HAP-1 (cell line): Measurements from ENCODE around the gene KCNJ12.

ENCODE experiments used
- DNase-seq, 2 experiments: peaks; one replicate each; pipeline ENCODE4 v3.0.0-alpha.2; 2016 to 2020; ENCODE audit warnings: low spot score in 2 of 2
- H3K27me3 ChIP-seq: fragments of 250-450 bp; sonication (Bioruptor Pico); 2 replicates; pipeline ENCODE4 v1.5.1; 2020; ENCODE audit warnings: low read depth, mild to moderate bottlenecking, moderate library complexity
- H3K36me3 ChIP-seq: fragments of 250-450 bp; sonication (Bioruptor Pico); replicated peaks from 2 replicates; pipeline ENCODE4 v1.5.1; 2020; ENCODE audit warnings: mild to moderate bottlenecking
- H3K4me1 ChIP-seq: fragments of 250-450 bp; sonication (Bioruptor Pico); 2 replicates; pipeline ENCODE4 v1.5.1; 2020; ENCODE audit warnings: mild to moderate bottlenecking
- H3K4me3 ChIP-seq: fragments of 250-450 bp; sonication (Bioruptor Pico); 2 replicates; pipeline ENCODE4 v1.5.1; 2020; ENCODE audit warnings: mild to moderate bottlenecking, moderate library complexity
- H3K9me3 ChIP-seq: fragments of 250-450 bp; sonication (Bioruptor Pico); 2 replicates; pipeline ENCODE4 v1.5.1; 2020; ENCODE audit warnings: mild to moderate bottlenecking, moderate library complexity
- in situ Hi-C: fragments of 300-500 bp; cut with MboI; formaldehyde crosslinking; loops from 3 replicates; pipeline ENCODE4 v1.14.3; 2020; ENCODE audit warnings: low sequenced_read_pairs, inconsistent platforms, mixed read lengths

The KCNJ12 gene

DNA sequence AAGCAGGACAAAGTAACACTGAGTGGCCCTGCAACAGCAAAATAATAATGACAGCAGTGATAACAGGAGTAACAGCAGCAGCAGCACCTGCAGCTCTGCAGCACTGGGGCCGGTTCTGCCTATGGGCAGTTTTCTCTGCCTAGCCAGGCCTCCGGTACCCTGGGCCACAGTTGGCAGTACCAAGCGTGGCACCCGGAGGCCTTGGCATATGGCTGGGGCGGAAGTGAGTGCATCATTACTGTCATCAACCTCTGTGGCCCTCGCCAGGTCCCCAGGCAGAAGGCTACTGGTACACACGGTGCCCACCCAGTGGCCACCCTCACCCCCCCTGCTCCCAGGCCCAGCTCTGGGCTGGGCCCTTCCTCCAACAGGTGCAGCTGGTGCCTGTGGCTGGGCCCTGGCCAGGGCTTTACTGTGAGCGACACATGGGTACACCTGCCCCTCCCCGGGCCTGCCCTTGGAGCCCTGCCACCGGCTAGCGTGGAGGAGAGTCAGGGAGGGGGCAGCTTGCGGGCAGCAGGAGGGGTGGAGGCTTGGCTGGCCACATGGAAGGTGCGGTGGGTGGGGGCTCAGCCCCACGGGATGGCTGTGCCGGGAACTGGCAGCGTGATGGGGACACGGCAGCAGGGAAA, 3.0 kb downstream of the KCNJ12 start:
- Histone ChIP-seq H3K9me3 (no peaks in the 10 kb centered on the region), H3K4me3 (no peak overlapping the region), H3K27me3 (peaks cover 15% of the 10 kb centered on the region), H3K36me3 (no peaks in the 10 kb centered on the region), H3K4me1 (no peaks in the 10 kb centered on the region)
- in situ Hi-C loops = no loop called here
- DNase-seq = no peak

DNA sequence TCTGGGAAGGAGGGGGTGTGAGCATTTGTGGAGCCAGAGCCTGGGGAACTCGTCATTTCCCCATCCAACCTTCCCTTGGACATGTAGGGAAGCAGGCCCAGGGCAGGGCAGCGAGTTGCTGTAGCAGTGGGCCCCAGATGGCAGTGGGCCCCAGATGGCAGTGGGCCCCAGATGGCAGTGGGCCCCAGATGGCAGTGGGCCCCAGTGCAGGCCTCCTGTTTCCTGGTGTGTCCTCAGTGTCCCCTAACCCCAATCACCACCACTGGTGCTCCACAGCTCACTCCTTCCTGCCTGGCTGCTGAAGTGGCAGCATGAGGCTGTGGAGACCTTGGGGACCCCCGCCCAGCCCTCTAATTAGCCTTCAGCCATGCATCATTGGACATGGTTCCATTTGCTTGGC, 4.5 kb downstream of the KCNJ12 start:
- in situ Hi-C loops = no loop called here
- no peak for DNase-seq
- H3K9me3 ChIP-seq = no peaks in the 10 kb centered on the region
- H3K4me3 ChIP-seq = no peak overlapping the region
- H3K27me3 ChIP-seq = peaks cover 17% of the 10 kb centered on the region
- no peaks in the 10 kb centered on the region for H3K4me1 ChIP-seq
- H3K36me3 ChIP-seq = no peaks in the 10 kb centered on the region

DNA sequence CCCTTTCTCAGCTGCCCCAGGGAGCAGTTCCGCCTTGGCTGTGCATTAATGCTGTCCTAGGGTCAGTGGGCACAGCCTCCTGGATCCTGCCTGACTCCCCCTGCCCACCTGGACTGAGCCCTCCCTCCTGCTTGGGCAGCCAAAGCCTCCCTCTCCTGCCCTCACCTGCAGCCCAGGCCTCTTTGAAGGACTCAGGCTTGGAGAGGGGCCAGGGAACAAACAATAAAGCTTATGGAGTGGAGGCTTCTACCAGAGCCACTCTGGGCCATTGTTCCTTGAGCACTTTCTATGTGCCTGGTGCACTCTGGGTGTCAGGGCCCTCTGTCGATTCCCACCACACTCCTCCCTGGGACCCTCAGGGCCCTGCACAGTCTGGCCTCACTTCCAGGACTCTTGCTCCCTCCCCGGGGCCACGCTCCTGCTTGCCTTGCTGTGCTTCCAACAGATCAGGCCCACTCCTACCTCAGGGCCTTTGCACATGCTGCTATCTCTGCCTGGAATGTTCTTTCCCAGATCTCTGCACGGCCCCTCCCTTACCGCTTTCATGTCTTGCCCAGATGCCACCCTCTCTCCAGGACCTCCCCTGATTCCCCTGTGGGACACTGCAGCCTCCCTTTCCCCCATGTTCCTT, 5.0 kb downstream of the KCNJ12 start:
- no peak for DNase-seq
- in situ Hi-C loops = no loop called here
- no peak overlapping the region for H3K4me3 ChIP-seq

DNA sequence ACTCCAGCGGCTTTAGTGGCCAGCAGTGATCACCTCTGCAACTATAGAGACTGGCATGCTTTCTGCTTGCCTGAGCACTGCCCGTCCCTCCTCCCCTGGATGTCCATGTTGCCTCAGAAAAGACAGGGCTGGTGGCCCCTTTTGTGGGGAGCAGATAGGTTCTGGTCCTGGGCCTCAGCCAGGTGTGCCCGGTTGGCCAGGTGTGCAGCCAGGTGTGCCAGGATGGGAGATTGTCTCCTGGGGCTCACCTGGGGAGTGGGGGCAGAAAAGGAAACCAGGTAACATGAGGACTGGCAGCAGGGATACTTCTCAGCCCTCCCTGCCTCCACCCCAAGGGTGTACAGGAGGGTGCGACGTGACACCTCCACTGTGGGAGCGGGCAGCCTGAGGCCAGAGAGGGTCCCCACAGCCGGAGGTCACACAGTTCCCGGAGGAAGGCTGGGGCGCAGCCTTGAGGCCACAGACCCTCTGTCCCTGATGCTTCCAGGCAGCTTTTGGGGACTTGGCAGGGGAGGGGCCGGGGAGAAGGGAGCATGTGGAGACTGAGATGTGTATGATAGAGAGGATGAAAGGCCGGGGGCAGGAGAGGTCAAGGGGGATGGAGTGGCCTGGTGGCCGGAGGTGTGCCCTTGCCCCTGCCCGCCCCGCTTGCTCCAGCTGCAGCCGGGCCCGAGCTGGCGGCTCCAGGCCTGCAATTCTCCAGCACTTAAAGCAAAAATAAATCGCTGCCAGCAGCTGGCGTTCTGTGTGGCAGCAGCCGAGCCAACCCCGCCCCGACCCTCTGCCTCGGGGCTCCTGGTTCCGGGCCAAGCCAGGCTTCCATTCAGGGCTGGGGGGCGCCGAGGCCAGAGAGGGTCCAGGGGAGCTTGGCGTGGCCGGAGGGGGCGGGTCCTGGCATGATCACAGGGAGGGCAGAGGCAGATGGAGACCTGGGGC, 6.7 kb downstream of the KCNJ12 start:
- Histone ChIP-seq H3K36me3 (no peaks in the 10 kb centered on the region), H3K4me1 (no peaks in the 10 kb centered on the region), H3K9me3 (no peaks in the 10 kb centered on the region), H3K27me3 (peaks cover 10% of the 10 kb centered on the region; the same call in 1 of the 2 replicates), H3K4me3 (no peak overlapping the region)
- in situ Hi-C loops = no loop called here
- no peak for DNase-seq

More for the DNA sequence above, 5.0 kb downstream of the KCNJ12 start:
- Histone ChIP-seq H3K9me3 (no peaks in the 10 kb centered on the region), H3K36me3 (no peaks in the 10 kb centered on the region), H3K4me1 (no peaks in the 10 kb centered on the region), H3K27me3 (peaks cover 14% of the 10 kb centered on the region)

DNA sequence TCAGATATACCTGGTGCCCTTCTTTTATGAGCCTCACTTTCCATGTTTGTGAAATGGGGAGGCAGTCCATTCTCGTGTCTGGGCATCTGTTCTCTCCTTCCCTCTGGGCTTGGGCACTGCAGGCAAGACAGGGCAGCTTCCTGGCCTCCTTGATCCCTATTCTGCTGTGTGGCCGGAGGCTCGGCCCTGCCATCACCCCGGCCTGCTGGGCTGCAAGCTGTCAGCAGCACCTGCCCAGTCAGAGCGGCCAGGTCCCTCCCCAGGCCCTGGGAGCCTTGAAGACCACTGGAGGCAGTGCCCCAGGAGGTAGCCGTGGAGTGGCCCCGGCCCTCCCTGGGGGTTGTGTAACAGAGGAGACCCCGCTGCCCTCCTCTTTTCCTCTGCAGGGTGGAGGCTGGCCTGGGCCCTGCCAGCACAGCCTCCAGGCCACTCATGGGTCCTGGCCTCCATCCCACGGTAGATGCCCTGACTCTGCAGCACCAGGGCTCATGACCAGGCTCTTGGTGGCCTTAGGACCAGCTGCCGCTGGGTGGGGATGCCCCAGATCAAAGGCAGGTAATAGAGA, 9.2 kb downstream of the KCNJ12 start:
- H3K36me3 ChIP-seq = no peaks in the 10 kb centered on the region
- H3K4me1 ChIP-seq = no peaks in the 10 kb centered on the region
- H3K27me3 ChIP-seq = 0 out of 2 replicates have a peak, but pooled peaks cover 7% of the 10 kb centered on the region
- in situ Hi-C loops = no loop called here
- DNase-seq = no peak
- no peak overlapping the region for H3K4me3 ChIP-seq
- H3K9me3 ChIP-seq = no peaks in the 10 kb centered on the region

DNA sequence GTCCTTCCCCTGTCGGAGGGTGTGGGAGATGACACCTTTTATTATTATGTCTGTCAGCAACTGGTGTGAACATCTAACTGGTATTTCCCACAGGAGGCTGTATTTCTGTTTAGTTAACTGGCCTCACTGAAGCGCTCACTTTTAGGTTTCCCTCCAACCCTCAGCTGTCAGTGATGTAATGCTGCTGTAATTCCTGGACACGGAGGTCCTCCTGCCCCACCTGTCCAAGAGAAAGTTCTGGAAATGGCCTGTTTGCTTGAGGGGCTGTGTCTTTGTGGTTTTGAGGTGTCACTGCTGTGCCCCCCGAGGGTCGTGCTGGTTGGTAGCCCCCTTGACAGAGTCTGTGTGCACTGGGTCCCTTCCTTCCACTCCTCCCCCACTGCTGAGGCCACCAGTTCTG, 11.5 kb downstream of the KCNJ12 start:
- DNase-seq = no peak
- no peaks in the 10 kb centered on the region for H3K36me3 ChIP-seq
- H3K4me1 ChIP-seq = no peaks in the 10 kb centered on the region
- H3K4me3 ChIP-seq = no peak overlapping the region
- H3K27me3 ChIP-seq = 0 out of 2 replicates have a peak, but pooled peaks cover 10% of the 10 kb centered on the region
- H3K9me3 ChIP-seq = no peaks in the 10 kb centered on the region
- in situ Hi-C loops = no loop called here

DNA sequence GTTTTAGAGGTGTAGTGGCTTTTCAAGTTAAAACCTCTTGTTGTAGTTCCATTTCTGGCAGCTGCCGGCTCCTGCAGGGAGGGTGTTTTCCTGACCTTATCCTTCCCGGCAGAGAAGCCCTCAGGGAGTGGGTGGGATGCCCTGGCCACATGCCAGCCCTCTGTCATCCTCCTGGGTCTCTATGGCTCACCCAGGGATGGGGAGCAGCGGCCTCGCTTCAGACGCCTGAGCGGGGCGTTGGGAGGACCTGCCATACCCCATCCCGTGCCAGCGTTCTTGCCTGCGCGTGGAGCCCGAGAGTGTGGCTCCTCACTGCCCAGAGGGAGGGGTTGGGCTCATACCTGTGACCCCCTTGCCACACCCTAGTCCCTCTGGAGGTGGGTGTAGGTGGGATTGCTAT, 11.9 kb downstream of the KCNJ12 start:
- in situ Hi-C loops = no loop called here
- Histone ChIP-seq H3K4me3 (no peak overlapping the region), H3K27me3 (0 out of 2 replicates have a peak, but pooled peaks cover 10% of the 10 kb centered on the region), H3K9me3 (no peaks in the 10 kb centered on the region), H3K36me3 (no peaks in the 10 kb centered on the region), H3K4me1 (no peaks in the 10 kb centered on the region)
- no peak for DNase-seq

DNA sequence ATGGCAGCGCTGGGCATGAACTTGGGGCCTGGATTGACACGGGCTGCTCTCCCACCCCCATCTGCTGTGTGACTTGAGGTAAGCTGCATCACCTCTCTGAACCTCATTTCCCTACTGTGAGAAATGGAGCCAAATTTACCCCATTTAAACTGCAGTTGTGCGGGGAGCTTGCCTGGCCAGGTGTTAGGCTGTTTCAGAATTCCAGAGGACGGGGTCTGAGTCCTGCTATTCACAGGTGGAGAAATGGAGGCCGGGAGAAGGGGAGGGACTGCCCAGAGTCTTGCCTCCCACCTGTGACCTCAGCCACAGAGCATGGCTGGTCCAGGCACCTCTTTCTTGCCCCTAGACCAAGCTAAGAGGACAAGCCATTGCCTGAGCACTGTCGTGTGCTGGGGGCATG, 12.8 kb downstream of the KCNJ12 start:
- Histone ChIP-seq H3K36me3 (no peaks in the 10 kb centered on the region), H3K4me1 (no peaks in the 10 kb centered on the region), H3K27me3 (0 out of 2 replicates have a peak, but pooled peaks cover 10% of the 10 kb centered on the region), H3K9me3 (no peaks in the 10 kb centered on the region), H3K4me3 (no peak overlapping the region)
- no peak for DNase-seq
- in situ Hi-C loops = no loop called here

DNA sequence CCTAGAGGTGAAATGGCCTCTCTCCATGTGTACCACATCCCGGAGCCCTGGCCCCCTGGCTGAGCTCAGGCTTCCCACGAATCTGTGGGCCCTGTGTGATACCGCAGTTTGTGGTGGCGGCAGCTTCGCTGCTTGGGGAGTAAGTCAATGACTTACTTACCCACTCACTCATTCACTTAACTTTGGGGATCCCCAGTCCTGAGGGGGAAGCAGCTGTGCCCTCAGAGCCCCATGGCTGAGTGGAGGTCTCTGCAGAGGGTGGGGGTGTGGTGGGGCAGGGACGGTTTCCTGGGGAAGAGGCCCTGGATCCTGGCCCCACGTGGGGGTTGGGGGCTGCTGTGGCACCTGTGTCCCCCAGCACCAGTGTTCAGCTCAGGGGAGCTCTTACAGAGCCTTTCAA, 13.2 kb downstream of the KCNJ12 start:
- Histone ChIP-seq H3K4me3 (no peak overlapping the region), H3K9me3 (no peaks in the 10 kb centered on the region), H3K36me3 (no peaks in the 10 kb centered on the region), H3K27me3 (0 out of 2 replicates have a peak, but pooled peaks cover 7% of the 10 kb centered on the region), H3K4me1 (no peaks in the 10 kb centered on the region)
- in situ Hi-C loops = no loop called here
- no peak for DNase-seq

DNA sequence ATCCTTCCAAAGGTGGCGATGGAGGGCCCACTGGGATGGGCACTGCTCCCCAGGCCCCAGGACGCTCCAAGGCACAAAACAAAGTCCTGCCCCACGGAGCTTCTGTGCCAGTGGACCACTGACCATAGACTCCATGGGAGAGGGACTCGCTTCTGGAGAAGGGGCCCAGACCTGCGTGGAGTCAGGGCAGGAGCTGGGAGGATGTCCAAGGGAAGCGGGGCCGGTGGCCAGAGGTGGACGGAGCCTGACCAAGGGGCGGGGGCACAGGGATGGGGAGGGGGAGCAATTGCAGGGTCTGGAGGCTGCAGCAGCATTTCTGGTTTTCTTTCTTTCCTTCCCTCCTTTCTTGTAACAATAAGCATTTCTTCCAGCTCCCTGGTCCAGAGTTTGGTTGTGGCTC, 14.1 kb downstream of the KCNJ12 start:
- Histone ChIP-seq H3K4me1 (no peaks in the 10 kb centered on the region), H3K27me3 (0 out of 2 replicates have a peak, but pooled peaks cover 7% of the 10 kb centered on the region), H3K9me3 (no peaks in the 10 kb centered on the region), H3K4me3 (no peak overlapping the region), H3K36me3 (no peaks in the 10 kb centered on the region)
- DNase-seq = no peak
- in situ Hi-C loops = no loop called here

DNA sequence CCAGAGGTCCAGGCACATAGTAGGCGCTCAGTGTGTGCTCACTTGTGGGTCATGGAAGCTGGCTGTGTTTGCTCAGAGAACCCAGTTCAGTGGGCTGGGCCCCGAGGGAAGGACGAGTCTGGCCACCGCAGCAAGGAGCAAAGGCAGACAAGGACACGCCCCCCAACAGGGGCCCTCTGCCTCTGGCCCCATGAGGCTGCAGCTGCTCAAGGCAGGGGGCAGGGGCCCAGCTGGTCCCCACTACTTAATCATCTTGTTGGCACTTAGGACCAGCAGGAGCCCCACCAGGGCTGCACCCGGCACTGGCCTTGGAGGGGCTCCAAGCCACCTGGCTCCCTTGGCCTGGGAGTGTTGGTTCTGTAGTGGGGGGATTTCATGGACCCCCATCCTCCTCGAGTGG, 16.1 kb downstream of the KCNJ12 start:
- Histone ChIP-seq H3K4me3 (no peak overlapping the region), H3K27me3 (0 out of 2 replicates have a peak, but pooled peaks cover 7% of the 10 kb centered on the region), H3K4me1 (no peaks in the 10 kb centered on the region), H3K36me3 (no peaks in the 10 kb centered on the region), H3K9me3 (no peaks in the 10 kb centered on the region)
- in situ Hi-C loops = no loop called here
- no peak for DNase-seq

DNA sequence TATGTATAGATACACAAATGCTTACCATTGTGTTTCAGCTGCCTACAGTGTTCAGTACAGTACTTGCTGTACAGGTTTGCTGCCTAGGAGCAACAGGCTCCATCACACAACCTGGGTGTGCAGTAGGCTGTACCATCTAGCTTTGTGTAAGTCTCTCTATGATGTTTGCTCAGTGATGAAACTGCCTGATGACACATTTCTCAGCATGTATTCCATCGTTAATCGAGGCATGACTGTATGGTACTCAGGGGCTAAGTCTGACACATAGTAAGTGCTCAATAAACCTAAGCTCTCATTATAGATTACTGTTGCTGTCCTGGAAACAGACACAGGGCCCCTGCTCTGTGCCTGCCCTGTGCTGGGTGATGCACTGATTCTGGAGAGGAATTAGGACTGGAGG, 18.1 kb downstream of the KCNJ12 start:
- H3K36me3 ChIP-seq = no peaks in the 10 kb centered on the region
- H3K9me3 ChIP-seq = no peaks in the 10 kb centered on the region
- no peak overlapping the region for H3K4me3 ChIP-seq
- 0 out of 2 replicates have a peak, but pooled peaks cover 3% of the 10 kb centered on the region for H3K27me3 ChIP-seq
- no peaks in the 10 kb centered on the region for H3K4me1 ChIP-seq
- no peak for DNase-seq
- in situ Hi-C loops = no loop called here

DNA sequence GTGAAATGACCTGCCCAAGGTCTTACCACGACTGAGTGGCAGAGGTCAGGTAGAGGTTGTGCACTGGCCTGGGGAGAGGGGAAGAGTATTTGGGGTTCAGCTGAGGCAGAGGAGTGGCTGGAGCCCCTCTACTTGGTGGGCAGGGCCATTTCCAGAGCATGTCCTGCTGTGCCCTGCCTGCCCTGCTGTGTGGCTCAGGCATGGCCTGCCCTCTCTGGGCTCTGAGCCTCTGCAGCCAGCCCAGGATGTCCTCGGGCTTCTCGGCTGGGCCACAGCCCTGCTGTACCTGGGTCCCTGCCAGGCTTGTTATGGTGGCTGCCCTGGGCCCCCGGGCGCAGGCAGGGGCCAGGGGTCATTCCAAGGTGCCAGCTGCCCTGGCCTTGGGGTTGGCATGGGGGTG, 19.6 kb downstream of the KCNJ12 start:
- H3K27me3 ChIP-seq = 0 out of 2 replicates have a peak, but pooled peaks cover 3% of the 10 kb centered on the region
- no peak for DNase-seq
- no peaks in the 10 kb centered on the region for H3K4me1 ChIP-seq
- no peak overlapping the region for H3K4me3 ChIP-seq
- H3K36me3 ChIP-seq = no peaks in the 10 kb centered on the region
- no peaks in the 10 kb centered on the region for H3K9me3 ChIP-seq
- in situ Hi-C loops = no loop called here
